HG02763 (cell line): ENCODE measurements around the gene TSSC4.
A peak's percentile ranks its signal among the peaks of the same experiment; 100 is the strongest.

ENCODE experiments used
- ATAC-seq: cut with Tn5 transposase; IDR thresholded peaks from one replicate; pipeline ENCODE4 v1.9.1; 2021; ENCODE audit warnings: mild to moderate bottlenecking, moderate library complexity; ENCODE audit not compliant: unreplicated experiment

The TSSC4 gene

GRCh38 chr11:2398664-2399355 lies 1.7 kb upstream of the TSSC4 start:
- no peak for ATAC-seq

GRCh38 chr11:2399488-2400068 lies 972 bp upstream of the TSSC4 start:
- ATAC-seq = peak; percentile 1

- ATAC-seq = peak; percentile 2
Observed at GRCh38 chr11:2400762-2401435, 349 bp downstream of the TSSC4 start.

- no peak for ATAC-seq
Observed at GRCh38 chr11:2401436-2401984, 960 bp downstream of the TSSC4 start.

GRCh38 chr11:2402106-2402505 lies 1.6 kb downstream of the TSSC4 start:
- ATAC-seq = no peak

- ATAC-seq = no peak
Observed at GRCh38 chr11:2402890-2403645, 2.5 kb downstream of the TSSC4 start.

DNA sequence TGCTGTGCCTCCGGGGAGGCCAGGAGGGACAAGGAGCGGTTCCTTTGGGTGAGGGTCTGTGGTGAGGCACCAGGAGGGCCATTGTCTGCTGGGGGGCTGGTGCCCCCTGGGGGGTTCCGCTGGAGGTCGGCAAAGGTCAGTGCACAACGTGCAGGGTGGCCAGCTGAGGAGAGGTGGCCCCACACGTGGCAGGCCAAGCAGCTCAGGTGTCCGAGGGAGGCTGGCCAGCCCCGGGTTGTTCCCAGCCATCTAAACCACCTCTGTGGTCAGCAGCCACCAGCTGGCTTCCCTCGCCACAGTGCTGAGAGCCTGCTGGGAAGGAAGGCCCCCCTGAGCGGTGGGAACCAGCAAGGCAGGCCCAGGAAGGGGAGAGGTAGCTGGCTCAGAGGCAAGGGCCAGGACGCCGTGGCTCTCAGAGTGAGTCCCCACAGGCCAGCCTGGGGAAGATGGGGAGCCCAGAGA lies 4.2 kb downstream of the TSSC4 start:
- ATAC-seq = no peak

- no peak for ATAC-seq
Observed at GRCh38 chr11:2406451-2406850, 5.9 kb downstream of the TSSC4 start.

GRCh38 chr11:2406878-2407410 lies 6.4 kb downstream of the TSSC4 start:
- ATAC-seq = no peak

DNA sequence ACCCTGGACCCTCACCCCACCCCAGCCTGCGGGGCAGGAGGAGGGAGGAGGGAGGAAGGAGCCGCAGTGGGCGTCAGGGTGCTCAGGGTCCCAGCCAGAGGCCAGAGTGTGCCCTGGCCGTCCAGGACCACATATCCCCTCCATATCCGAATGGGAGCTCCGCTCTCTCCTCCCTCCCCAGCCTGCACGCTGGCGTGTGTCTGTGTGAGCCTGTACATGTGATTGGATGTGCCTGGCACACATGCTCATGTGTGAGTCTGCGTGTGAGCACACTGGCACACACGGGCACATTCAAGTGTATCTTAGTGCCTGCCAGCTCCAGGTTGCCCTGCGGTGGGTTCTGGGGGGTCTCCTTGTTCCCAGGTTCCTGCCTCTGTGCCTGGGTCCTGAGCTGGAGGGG lies 8.1 kb downstream of the TSSC4 start:
- no peak for ATAC-seq

DNA sequence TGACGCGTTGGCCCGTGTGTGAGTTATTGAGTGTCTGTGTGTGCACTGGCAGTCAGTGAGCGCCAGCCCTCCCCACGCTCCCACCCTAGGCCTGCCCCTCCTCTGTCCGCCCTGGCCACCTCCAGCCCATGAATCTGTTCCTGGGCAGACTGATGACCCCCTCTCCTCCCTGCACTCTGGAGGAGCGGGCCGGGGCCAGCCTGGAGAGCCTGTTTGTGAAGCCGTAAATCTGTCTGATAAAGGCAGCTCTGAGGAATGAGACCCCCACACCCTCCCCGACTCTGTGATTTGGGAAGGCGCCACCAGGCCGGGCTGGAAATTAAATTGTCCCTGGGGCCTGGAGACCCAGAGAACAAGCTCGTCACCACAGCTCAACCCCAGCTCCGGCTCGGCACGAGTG lies 8.6 kb downstream of the TSSC4 start:
- ATAC-seq = no peak

- ATAC-seq = no peak
Observed at GRCh38 chr11:2409611-2410468, 9.3 kb downstream of the TSSC4 start.

DNA sequence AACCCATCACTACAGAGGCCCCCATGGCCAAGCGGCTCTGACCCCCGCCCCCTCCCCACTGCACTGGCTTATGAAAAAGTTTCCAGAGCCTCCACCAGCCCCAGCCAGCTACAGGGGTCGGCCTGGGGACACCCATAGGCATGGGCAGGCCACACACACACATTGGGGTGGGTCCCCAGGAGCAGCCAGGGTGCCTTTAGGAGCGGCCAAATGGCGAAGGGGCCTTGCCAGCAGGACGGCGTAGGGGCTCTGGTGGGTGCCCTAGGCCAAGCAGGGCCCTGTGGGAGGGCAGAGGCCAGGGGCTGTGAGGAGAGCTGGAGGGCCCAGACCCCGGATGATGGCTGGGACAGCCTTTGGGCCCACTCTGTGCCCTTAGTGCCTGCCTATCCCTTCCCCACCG lies 10.1 kb downstream of the TSSC4 start:
- ATAC-seq = no peak

DNA sequence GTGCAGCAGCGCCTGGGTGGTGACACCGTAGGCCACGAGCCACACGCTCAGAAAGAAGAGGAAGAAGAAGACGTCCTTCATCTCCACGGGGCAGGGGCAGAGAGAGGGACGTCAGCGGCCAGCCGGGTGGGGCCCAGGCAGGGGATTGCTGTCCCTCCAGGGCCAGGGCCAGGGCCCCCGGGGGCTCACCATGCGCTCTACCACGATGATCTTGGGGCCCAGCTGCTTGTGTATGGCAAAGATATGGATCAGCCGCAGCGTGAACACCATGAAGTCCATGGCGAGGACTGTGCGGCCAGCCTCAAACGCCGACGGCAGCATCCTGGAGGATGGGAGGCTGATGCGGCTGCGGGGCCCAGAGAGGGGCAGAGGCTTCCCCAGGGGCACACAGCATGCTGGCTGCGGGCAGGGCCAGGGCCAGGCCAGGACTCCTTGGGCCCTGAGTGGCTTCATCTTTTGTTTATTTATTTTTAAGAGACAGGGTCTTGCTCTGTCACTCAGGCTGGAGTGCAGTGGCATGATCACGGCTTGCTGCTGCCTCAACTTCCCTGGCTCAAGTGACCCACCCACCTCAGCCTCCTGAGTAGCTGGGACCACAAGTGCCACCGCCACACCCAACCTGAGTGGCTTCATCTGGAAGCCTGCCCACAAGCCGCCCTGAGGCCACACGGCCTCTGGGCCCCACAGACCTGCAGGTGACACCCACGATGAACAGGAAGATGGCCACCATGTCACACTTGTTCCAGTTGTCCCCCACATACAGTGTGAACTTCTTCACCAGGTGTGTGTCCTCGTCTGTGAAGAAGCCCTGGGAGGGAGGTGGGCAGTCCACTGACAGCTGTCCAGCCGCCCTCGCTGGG lies 11.1 kb downstream of the TSSC4 start:
- ATAC-seq = no peak

DNA sequence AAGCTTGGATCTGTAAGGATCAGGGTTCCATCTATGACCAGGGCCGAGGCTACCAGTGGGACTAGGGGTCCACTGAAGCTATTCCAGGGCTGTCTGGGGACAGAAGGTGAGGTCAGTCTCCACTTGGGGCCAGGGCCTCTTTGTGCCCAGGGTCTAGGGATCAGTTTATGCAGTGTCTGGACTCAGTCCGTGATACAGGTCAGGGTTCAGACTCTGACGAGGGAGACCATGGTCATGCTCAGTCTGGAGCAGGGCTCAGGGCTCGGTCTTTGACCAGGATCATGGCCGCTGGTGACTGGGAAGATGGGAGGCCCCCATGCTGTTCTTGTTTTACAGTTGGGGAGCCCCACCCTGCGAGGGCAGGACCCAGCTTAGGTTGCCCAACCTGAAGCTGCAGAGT lies 11.8 kb downstream of the TSSC4 start:
- no peak for ATAC-seq

DNA sequence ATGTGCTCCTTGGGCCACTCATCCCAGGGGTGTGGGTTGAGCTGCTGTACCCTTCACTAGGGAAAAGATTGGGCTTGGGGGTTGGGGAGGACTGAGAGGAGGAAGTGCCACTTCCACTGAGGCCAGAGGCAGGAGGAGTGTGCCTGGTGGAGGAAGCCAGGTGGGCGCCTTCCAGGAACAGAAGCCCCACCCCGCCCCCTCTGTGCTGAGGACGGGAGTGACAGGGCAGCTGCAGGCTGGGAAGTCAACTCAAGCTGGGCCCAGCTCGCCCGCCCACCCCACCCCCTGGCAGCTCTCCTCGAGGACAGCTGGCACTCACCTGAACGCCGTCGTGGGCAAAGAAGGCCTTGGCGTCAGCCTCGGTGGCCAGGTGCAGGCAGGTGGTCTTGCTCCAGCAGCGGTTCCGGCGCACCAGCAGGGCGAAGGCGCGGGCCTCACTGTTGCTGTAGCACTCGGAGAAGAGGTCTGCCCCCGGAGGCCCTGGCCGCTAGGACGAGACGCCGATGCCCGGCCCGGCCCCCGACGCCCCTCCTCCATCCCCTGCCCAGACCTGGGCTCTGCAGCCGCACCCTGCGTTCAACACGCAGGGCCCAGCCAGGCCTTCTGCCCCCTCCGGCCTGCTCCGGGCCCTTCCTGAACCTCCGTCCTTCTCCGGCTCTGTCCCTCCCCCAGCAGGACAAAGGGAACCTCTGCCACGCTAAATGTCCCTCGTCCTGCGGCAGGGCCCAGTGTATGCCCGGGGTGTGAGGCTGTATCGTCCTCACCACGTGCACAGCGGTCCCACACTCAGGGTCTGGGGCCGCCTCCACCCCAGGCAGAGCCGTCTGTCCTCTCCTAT lies 13.4 kb downstream of the TSSC4 start:
- ATAC-seq = no peak

GRCh38 chr11:2414616-2415015 lies 14.1 kb downstream of the TSSC4 start:
- no peak for ATAC-seq

- no peak for ATAC-seq
Observed at GRCh38 chr11:2415171-2415570, 14.6 kb downstream of the TSSC4 start.
